H9 (cell line): ENCODE data around the gene TMCC3. TPM values are rescaled to one million over a fixed set of nuclear protein-coding genes. Genes with fewer than 3 reads are reported as not detected.
A peak's percentile ranks its signal among the peaks of the same experiment; 100 is the strongest.

Experiments used
- DNase-seq: peaks from one replicate; pipeline ENCODE4 v3.0.0-alpha.2; 2017
- H2AFZ ChIP-seq: one replicate; pipeline ENCODE4 v1.6.1; 2013; ENCODE audit warnings: mild to moderate bottlenecking, low read length, control low read depth, moderate library complexity
- H2AK5ac ChIP-seq: 2 replicates; pipeline ENCODE4 v1.6.1; 2013; ENCODE audit warnings: low read length, control low read depth, mixed read lengths; ENCODE audit not compliant: insufficient read length
- H2BK120ac ChIP-seq: one replicate; pipeline ENCODE4 v1.6.1; 2013; ENCODE audit warnings: low read depth, mild to moderate bottlenecking, low read length, control low read depth, inconsistent platforms; ENCODE audit not compliant: poor library complexity, severe bottlenecking
- H2BK12ac ChIP-seq: 2 replicates; pipeline ENCODE4 v1.6.1; 2013; ENCODE audit warnings: low read length, control low read depth, mixed read lengths, low read depth; ENCODE audit not compliant: insufficient read length
- H2BK15ac ChIP-seq: 2 replicates; pipeline ENCODE4 v1.6.1; 2013; ENCODE audit warnings: low read depth, low read length, control low read depth
- H2BK20ac ChIP-seq: one replicate; pipeline ENCODE4 v1.6.1; 2013; ENCODE audit warnings: low read depth, mild to moderate bottlenecking, low read length, control low read depth, inconsistent platforms; ENCODE audit not compliant: poor library complexity, severe bottlenecking
- H2BK5ac ChIP-seq: 2 replicates; pipeline ENCODE4 v1.6.1; 2013; ENCODE audit warnings: low read length, control low read depth, mixed read lengths; ENCODE audit not compliant: insufficient read length
- H3K14ac ChIP-seq: 2 replicates; pipeline ENCODE4 v1.6.1; 2013; ENCODE audit warnings: low read length, control low read depth; ENCODE audit not compliant: insufficient read depth
- H3K18ac ChIP-seq: 2 replicates; pipeline ENCODE4 v1.6.1; 2013; ENCODE audit warnings: low read depth, mild to moderate bottlenecking, mixed read lengths, low read length, control low read depth; ENCODE audit not compliant: insufficient read length
- H3K23ac ChIP-seq: 2 replicates; pipeline ENCODE4 v1.6.1; 2013; ENCODE audit warnings: low read length, control low read depth, mixed read lengths, low read depth; ENCODE audit not compliant: insufficient read length
- H3K23me2 ChIP-seq: 2 replicates; pipeline ENCODE4 v1.6.1; 2013; ENCODE audit warnings: low read depth, mild to moderate bottlenecking, mixed read lengths, low read length, control low read depth; ENCODE audit not compliant: insufficient read length, poor library complexity, severe bottlenecking
- H3K27ac ChIP-seq: 2 replicates; pipeline ENCODE4 v1.5.1; 2013; ENCODE audit warnings: low read length, control low read depth, mixed read lengths, low read depth; ENCODE audit not compliant: insufficient read length
- H3K27me3 ChIP-seq: 2 replicates; pipeline ENCODE4 v1.6.1; 2013; ENCODE audit warnings: low read length, control low read depth, inconsistent platforms; ENCODE audit not compliant: insufficient read depth
- H3K4ac ChIP-seq: 2 replicates; pipeline ENCODE4 v1.6.1; 2013; ENCODE audit warnings: low read depth, mild to moderate bottlenecking, control low read depth, inconsistent platforms, low read length, moderate library complexity
- H3K4me1 ChIP-seq: 2 replicates; pipeline ENCODE4 v1.6.1; 2013; ENCODE audit warnings: low read length, control low read depth, inconsistent platforms; ENCODE audit not compliant: insufficient read depth
- H3K4me2 ChIP-seq: 2 replicates; pipeline ENCODE4 v1.6.1; 2013; ENCODE audit warnings: low read length, control low read depth, mixed read lengths; ENCODE audit not compliant: insufficient read length, insufficient read depth
- H3K56ac ChIP-seq: 2 replicates; pipeline ENCODE4 v1.6.1; 2013; ENCODE audit warnings: low read depth, mild to moderate bottlenecking, mixed read lengths, low read length, control low read depth; ENCODE audit not compliant: insufficient read length
- H3K79me1 ChIP-seq: 2 replicates; pipeline ENCODE4 v1.6.1; 2013; ENCODE audit warnings: low read depth, mild to moderate bottlenecking, moderate library complexity, low read length, control low read depth, inconsistent platforms; ENCODE audit not compliant: insufficient read depth, poor library complexity, severe bottlenecking
- H3K79me2 ChIP-seq: 2 replicates; pipeline ENCODE4 v1.6.1; 2013; ENCODE audit warnings: low read length, control low read depth, inconsistent platforms; ENCODE audit not compliant: insufficient read depth
- H3K9ac ChIP-seq: 2 replicates; pipeline ENCODE4 v1.6.1; 2013; ENCODE audit warnings: low read length, control low read depth, mixed read lengths; ENCODE audit not compliant: insufficient read length; ENCODE audit errors: extremely low read depth
- H3K9me3 ChIP-seq: one replicate; pipeline ENCODE4 v1.6.1; 2013; ENCODE audit warnings: low read depth, low read length, inconsistent platforms; ENCODE audit not compliant: control insufficient read depth
- H3T11ph ChIP-seq: one replicate; pipeline ENCODE4 v1.6.1; 2013; ENCODE audit warnings: mild to moderate bottlenecking, low read length, control low read depth, inconsistent platforms
- H4K20me1 ChIP-seq: one replicate; pipeline ENCODE4 v1.6.1; 2013; ENCODE audit not compliant: control insufficient read depth, insufficient read length, insufficient read depth
- H4K5ac ChIP-seq: 2 replicates; pipeline ENCODE4 v1.6.1; 2013; ENCODE audit warnings: low read depth, mild to moderate bottlenecking, mixed read lengths, low read length, control low read depth; ENCODE audit not compliant: insufficient read length
- H4K8ac ChIP-seq: replicated peaks from 2 replicates; pipeline ENCODE4 v1.6.1; 2013; ENCODE audit warnings: low read length, control low read depth, mixed read lengths, low read depth; ENCODE audit not compliant: insufficient read length
- H4K91ac ChIP-seq: 2 replicates; pipeline ENCODE4 v1.6.1; 2013; ENCODE audit warnings: low read depth, mild to moderate bottlenecking, moderate library complexity, mixed read lengths, low read length, control low read depth; ENCODE audit not compliant: insufficient read length
- H3K27ac Mint-ChIP-seq, 3 experiments: 2 replicates in 2 of 3; 3 replicates in 1 of 3; pipeline ENCODE4 v1.8.0; 2020 to 2021; ENCODE audit warnings: mixed read lengths in 3 of 3, mild to moderate bottlenecking in 1 of 3, moderate library complexity in 1 of 3
- H3K27me3 Mint-ChIP-seq: 2 replicates; pipeline ENCODE4 v1.8.0; 2021; ENCODE audit warnings: low read depth, mild to moderate bottlenecking, moderate library complexity, mixed read lengths
- H3K36me3 Mint-ChIP-seq, 3 experiments: 2 replicates in 2 of 3; 3 replicates in 1 of 3; pipeline ENCODE4 v1.8.0; 2020 to 2021; ENCODE audit warnings: low read depth in 3 of 3, mixed read lengths in 3 of 3; ENCODE audit not compliant: insufficient read depth in 1 of 3
- H3K4me1 Mint-ChIP-seq, 2 experiments: 2 replicates each; pipeline ENCODE4 v1.8.0; 2020; ENCODE audit warnings: mixed read lengths in 2 of 2
- H3K4me3 Mint-ChIP-seq, 2 experiments: 2 replicates in 1 of 2; 3 replicates in 1 of 2; pipeline ENCODE4 v1.8.0; 2020 to 2021; ENCODE audit warnings: mild to moderate bottlenecking in 2 of 2, mixed read lengths in 2 of 2, moderate library complexity in 1 of 2
- H3K9me3 Mint-ChIP-seq, 2 experiments: 2 replicates in 1 of 2; 3 replicates in 1 of 2; pipeline ENCODE4 v1.8.0; 2020; ENCODE audit warnings: mild to moderate bottlenecking in 2 of 2, mixed read lengths in 2 of 2, moderate library complexity in 1 of 2
- CTCF ChIP-seq: fragments of 200-600 bp; sonication (generic); conservative IDR thresholded peaks from 3 replicates; pipeline ENCODE4 v1.8.0; 2021; ENCODE audit warnings: antibody characterized with exemption, mild to moderate bottlenecking
- WGBS: extraction: QIAGEN DNeasy Blood & Tissue Kit; methylation state at CpG from one replicate; pipeline ENCODE4 v1.1.7; 2013; ENCODE audit warnings: missing lambda C conversion rate, low lambda C conversion rate, mixed read lengths; ENCODE audit not compliant: insufficient read length; ENCODE audit errors: extremely low coverage; 5-methylcytosine and 5-hydroxymethylcytosine counted together
- total RNA-seq: library from RNA; stranded (reverse); gene quantifications from 2 replicates; pipeline ENCODE4 v1.2.1, GENCODE V29; 2021

TMCC3 gene
- total RNA-seq, 1 experiment from 2014 or later, result 0.87 TPM

- Histone ChIP-seq H2BK20ac (no peak overlapping the region), H2BK12ac (no peak overlapping the region), H3K56ac (no peak overlapping the region), H3K23ac (no peak overlapping the region), H3K27ac (no peak overlapping the region), H2BK15ac (no peak overlapping the region), H4K20me1 (no peaks in the 10 kb centered on the region), H4K8ac (no peak overlapping the region), H3K18ac (no peak overlapping the region), H3K79me2 (no peaks in the 10 kb centered on the region), H3K27me3 (no peaks in the 10 kb centered on the region), H3K9ac (no peak overlapping the region), H4K5ac (no peak overlapping the region), H2AFZ (no peak overlapping the region), H3K4ac (no peak overlapping the region), H3K4me1 (peaks cover 5% of the 10 kb centered on the region; the same call in 1 of the 2 replicates), H2BK5ac (no peak overlapping the region), H3K9me3 (no peaks in the 10 kb centered on the region), H2BK120ac (no peak overlapping the region), H3T11ph (no peak overlapping the region), H2AK5ac (no peak overlapping the region), H3K79me1 (no peaks in the 10 kb centered on the region), H3K4me2 (no peak overlapping the region), H3K23me2 (no peaks in the 10 kb centered on the region), H3K14ac (no peak overlapping the region), H4K91ac (no peak overlapping the region)
- H3K36me3 Mint-ChIP-seq, result no peaks in the 10 kb centered on the region
- no peak overlapping the region for H3K27ac Mint-ChIP-seq
- H3K4me1 Mint-ChIP-seq, result peaks cover 18 to 20% of the 10 kb centered on the region in 2 experiments
- no peak overlapping the region for H3K4me3 Mint-ChIP-seq
- WGBS, result no CpG with 5 or more reads among the region's 1 CpG
- DNase-seq, result peak; percentile 2
- H3K27me3 Mint-ChIP-seq, result peaks cover 10% of the 10 kb centered on the region
- H3K9me3 Mint-ChIP-seq, result 0 out of 5 replicates have a peak, but pooled peaks cover 0 to 2% of the 10 kb centered on the region in 2 experiments
- TF ChIP-seq CTCF, result no peak
These were observed 92.5 kb downstream of the TMCC3 start for GRCh38 chr12:94557746-94558295.
